ENCODE results near the gene EZR.
"Not testable (repeated sequence)": the region's sequence is repeated elsewhere in the genome, so short reads cannot be mapped to it uniquely, and the experiment has no call there.

The EZR gene

GRCh38 chr6:158841358-158841757 is 22.2 kb upstream of the EZR start:
- DNase-seq, result no peak

DNA sequence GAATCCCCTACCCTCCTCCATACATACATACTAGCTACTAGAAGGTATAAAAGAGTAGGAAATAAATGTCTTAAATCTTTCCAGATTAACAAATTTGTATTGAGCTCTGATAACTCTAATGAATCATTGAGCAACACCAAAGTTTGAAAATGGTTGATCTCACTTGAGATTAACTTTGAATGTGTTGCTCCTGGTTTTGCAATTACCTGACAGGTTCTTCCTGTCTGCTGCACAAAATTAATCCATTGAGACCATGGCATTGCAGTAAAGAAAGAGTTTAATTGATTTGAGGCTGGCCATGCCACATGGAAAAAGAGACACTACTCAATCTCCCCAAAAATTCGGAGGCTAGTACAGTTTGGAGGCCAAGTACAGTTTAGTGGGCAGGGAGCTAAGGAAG is 21.3 kb upstream of the EZR start:
- DNase-seq, result no peak

DNA sequence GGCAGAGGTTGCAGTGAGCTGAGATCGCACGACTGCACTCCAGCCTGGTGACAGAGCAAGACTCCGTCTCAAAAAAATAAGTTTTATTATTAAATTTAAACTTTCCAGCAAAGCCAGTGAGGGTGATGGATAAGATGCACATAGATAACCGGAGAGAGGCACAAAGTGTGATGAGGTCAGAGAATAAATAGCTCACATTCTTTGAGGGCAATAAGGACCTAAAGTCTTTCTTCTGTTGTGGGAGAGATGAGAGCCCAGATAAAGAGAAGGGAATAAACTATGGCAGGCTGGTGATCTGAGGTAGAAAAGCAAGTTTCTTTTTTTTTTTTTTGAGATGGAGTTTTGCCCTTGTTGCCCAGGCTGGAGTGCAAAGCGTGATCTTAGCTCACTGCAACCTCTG is 20.6 kb upstream of the EZR start:
- no peak for DNase-seq

DNA sequence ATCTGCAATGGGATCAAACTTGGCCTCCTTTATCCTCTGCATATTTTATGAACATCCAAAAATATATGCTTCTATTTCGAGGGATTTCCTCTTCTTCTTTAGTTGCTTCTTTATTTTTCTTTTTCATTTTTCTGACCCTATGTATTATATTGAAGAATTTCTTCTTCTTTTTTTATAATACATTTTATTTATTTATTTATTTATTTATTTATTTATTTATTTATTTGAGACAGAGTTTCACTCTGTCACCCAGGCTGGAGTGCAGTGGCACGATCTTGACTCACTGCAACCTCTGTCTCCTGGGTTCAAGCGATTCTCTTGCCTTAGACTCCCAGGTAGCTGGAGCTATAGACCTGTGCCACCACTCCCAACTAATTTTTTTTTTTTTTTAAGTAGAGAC is 19.6 kb upstream of the EZR start:
- not testable (repeated sequence) for DNase-seq

- no peak for DNase-seq
Observed at GRCh38 chr6:158837684-158838625, 18.8 kb upstream of the EZR start.

DNA sequence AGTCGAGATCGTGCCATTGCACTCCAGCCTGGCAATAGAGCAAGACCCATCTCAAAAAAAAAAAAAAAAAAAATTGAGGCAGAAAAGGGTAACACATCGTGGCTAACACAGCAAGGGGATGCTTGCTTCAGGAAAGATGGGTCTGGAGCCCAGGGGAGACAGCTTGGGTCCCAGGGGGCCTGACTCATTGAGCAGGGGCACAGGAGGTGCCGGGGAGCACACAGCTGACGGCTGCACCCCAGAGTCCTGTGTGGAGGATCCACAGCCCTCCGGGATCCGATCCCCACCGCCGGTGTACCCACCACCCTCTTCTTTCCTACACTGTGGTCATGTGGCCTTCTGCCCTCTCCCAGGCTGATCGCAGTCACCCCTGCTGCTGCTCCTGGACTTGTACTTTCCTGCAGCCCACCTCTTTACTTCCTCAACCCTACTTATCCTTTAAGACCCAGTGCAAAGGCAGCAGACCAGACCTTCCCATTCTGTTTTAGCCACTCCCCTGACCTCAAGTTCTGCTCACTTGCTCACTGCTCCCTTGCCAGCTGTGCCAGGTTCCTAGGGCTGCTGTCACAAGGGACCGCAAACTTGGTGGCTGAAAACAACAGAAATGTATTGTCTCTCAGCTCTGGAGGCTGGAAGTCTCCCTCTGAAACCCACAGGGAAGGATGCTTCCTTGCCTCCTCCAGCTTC is 17.6 kb upstream of the EZR start:
- DNase-seq, result no peak

DNA sequence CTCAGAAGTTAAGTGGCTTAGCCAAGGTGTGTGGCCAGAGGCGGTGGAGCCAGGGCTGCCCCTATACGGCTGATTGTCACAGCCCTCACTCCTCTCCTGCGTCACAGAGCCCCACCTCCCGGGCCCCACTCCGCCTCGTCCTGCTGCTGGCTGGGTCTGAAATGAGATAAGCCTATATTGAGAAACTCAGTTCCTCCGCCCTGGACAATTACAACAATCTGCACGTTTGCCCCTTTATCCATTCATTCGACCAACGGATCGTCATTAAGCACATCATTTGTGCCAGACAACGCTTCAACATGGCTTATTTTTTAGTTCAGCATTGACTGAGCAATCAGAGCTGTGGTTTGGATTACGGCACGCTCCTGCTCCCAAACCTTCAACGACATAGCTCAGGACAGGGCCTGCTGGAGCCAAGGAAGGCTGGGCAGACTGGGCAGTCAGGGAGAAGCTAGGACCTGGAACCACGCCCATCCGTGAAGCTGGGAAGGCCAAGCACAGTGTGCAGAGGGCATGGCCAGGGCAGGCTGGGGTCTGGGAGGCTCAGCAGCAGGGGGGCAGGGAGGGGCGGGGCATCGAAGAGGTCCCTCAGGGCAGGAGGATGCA is 16.6 kb upstream of the EZR start:
- DNase-seq, result no peak

- no peak for DNase-seq
Observed at GRCh38 chr6:158834675-158835385, 15.7 kb upstream of the EZR start.

- DNase-seq, result not testable (repeated sequence)
Observed at GRCh38 chr6:158832807-158833206, 13.6 kb upstream of the EZR start.

DNA sequence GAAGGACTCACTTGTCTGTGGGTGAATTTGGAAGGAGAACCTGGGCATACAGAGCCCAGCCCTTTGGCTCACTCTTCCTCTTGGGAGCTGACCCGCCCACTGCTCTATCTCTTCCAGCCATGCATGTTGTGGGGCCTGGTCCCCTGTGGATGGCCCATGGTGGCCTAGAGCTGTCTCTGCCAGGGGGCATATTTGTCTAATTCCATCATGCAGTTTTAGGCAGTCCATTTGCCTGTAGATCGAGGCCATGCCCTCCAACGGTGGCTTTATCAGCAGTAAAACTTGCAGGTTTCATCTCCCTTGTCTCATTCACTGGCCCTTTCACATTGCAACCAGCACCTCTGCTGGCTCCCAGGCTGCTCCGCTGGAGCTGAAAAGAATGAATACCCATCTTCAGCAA is 12.9 kb upstream of the EZR start:
- no peak for DNase-seq

- no peak for DNase-seq
Observed at GRCh38 chr6:158831571-158831970, 12.4 kb upstream of the EZR start.

- DNase-seq, result no peak
Observed at GRCh38 chr6:158830736-158831135, 11.6 kb upstream of the EZR start.

DNA sequence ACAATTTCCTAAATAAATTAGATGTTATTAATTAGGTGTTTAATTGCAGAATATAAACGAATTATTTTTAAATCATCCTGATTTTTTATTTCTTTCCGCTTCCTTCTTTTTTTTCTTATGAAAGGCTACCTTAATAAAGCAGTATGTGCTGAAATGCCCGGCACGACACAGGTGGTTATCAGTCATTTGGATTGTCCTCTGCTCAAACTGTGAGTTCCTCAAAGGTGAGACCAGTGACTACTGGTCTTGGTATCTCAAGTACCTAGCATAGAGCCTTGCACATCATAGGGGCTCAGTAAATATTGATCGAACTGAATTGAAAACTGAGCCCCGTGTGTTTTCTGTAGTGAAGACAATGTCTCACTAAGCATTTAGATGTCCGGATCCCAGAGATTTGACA is 9.6 kb upstream of the EZR start:
- no peak for DNase-seq

- DNase-seq, result no peak
Observed at GRCh38 chr6:158826819-158827501, 7.8 kb upstream of the EZR start.

GRCh38 chr6:158825951-158826306 is 6.8 kb upstream of the EZR start:
- no peak for DNase-seq

GRCh38 chr6:158825038-158825950 is 6.1 kb upstream of the EZR start:
- DNase-seq, result no peak

DNA sequence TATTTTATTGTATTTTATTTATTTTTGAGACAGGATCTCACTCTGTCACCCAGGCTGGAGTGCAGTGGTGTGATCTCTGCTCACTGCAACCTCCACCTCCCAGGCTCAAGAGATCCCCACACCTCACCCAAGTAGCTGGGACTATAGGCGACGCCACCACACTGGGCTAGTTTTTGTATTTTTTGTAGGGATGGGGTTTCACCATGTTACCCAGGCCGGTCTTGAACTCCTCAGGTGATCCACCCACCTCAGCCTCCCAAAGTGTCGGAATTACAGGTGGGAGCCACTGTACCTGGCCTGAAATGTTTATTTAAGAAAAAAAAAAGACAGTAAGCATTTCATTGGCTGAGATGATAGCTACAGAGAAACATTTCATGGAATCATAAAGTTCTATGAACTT is 4.4 kb upstream of the EZR start:
- DNase-seq, result not testable (repeated sequence)

- no peak for DNase-seq
Observed at GRCh38 chr6:158819977-158820622, 932 bp upstream of the EZR start.

- peak; percentile 27 for DNase-seq
Observed at GRCh38 chr6:158818581-158819212, 471 bp downstream of the EZR start.

All from NCI-H1694 treated with DMSO at 0.1 percent for 48 hours (cell line).